Cardiac muscle cell (in vitro differentiated cells and primary cell): ENCODE data around the gene BLM. TPM values are rescaled to one million over a fixed set of nuclear protein-coding genes. Genes with fewer than 3 reads are reported as not detected.
A peak's percentile ranks its signal among the peaks of the same experiment; 100 is the strongest.

Experiments used
- DNase-seq, 2 donors: peaks; one replicate each; pipeline versions ENCODE4 v3.0.0 to v3.0.0-alpha.2; 2010 to 2017; ENCODE audit warnings: low read depth in 1 of 2, low spot score in 1 of 2
- H3K27ac ChIP-seq: fragments of 200-600 bp; sonication (generic); 2 replicates; pipeline ENCODE4 v1.5.1; 2016
- H3K27me3 ChIP-seq: fragments of 200-600 bp; sonication (generic); 2 replicates; pipeline ENCODE4 v1.6.0; 2016; ENCODE audit warnings: control low read depth
- H3K36me3 ChIP-seq: fragments of 200-600 bp; sonication (generic); 2 replicates; pipeline ENCODE4 v1.5.1; 2016; ENCODE audit warnings: control low read depth
- H3K4me1 ChIP-seq: fragments of 200-600 bp; sonication (generic); 2 replicates; pipeline ENCODE4 v1.8.1; 2017; ENCODE audit warnings: low read depth, mild to moderate bottlenecking, mixed run types
- H3K4me3 ChIP-seq: fragments of 200-600 bp; sonication (generic); 2 replicates; pipeline ENCODE4 v1.5.1; 2016; ENCODE audit warnings: mild to moderate bottlenecking
- H3K9me3 ChIP-seq: fragments of 200-600 bp; sonication (generic); 2 replicates; pipeline ENCODE4 v1.5.1; 2017; ENCODE audit warnings: low read depth, mild to moderate bottlenecking, control low read depth
- polyA plus RNA-seq: library from polyadenylated mRNA; unstranded; fragments of >200 nt; fragmentation: Nextera tagmentation; extraction: Ambion mirVana; gene quantifications from 2 replicates; pipeline ENCODE4 v1.2.1, GENCODE V29; 2016
- total RNA-seq: library from RNA; depleted of rRNA; stranded (reverse); fragments of >200 nt; gene quantifications from 2 replicates; pipeline ENCODE4 v1.2.3, GENCODE V29; 2016
- TF ChIP-seq, protein P1 (sequence below): IDR thresholded peaks from 2 replicates; pipeline ENCODE4 v1.5.1; 2012; ENCODE audit warnings: low read depth, mild to moderate bottlenecking, low read length

The BLM gene
- total and polyA plus RNA-seq, 2 experiments from 2014 or later, result 2.6 to 6.3 TPM

GRCh38 chr15:90838139-90838538 lies 121.0 kb downstream of the BLM start:
- no peak overlapping the region for H3K27ac ChIP-seq
- no peaks in the 10 kb centered on the region for H3K9me3 ChIP-seq
- DNase-seq, result no peak
- no peaks in the 10 kb centered on the region for H3K36me3 ChIP-seq
- no peaks in the 10 kb centered on the region for H3K4me1 ChIP-seq
- TF ChIP-seq, protein P1, sequence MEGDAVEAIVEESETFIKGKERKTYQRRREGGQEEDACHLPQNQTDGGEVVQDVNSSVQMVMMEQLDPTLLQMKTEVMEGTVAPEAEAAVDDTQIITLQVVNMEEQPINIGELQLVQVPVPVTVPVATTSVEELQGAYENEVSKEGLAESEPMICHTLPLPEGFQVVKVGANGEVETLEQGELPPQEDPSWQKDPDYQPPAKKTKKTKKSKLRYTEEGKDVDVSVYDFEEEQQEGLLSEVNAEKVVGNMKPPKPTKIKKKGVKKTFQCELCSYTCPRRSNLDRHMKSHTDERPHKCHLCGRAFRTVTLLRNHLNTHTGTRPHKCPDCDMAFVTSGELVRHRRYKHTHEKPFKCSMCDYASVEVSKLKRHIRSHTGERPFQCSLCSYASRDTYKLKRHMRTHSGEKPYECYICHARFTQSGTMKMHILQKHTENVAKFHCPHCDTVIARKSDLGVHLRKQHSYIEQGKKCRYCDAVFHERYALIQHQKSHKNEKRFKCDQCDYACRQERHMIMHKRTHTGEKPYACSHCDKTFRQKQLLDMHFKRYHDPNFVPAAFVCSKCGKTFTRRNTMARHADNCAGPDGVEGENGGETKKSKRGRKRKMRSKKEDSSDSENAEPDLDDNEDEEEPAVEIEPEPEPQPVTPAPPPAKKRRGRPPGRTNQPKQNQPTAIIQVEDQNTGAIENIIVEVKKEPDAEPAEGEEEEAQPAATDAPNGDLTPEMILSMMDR, result no peak
- no peaks in the 10 kb centered on the region for H3K27me3 ChIP-seq
- no peak overlapping the region for H3K4me3 ChIP-seq

- H3K4me1 ChIP-seq, result no peaks in the 10 kb centered on the region
- DNase-seq, result no peak
- H3K27me3 ChIP-seq, result no peaks in the 10 kb centered on the region
- H3K4me3 ChIP-seq, result no peak overlapping the region
- no peak overlapping the region for H3K27ac ChIP-seq
- no peaks in the 10 kb centered on the region for H3K9me3 ChIP-seq
- TF ChIP-seq, protein P1, result no peak
- no peaks in the 10 kb centered on the region for H3K36me3 ChIP-seq
These were observed 121.4 kb downstream of the BLM start for GRCh38 chr15:90838544-90838943.

- Histone ChIP-seq H3K4me1 (no peaks in the 10 kb centered on the region), H3K36me3 (no peaks in the 10 kb centered on the region), H3K27ac (no peak overlapping the region), H3K4me3 (no peak overlapping the region), H3K9me3 (no peaks in the 10 kb centered on the region), H3K27me3 (no peaks in the 10 kb centered on the region)
- DNase-seq, result peak in 1 of 2 donors; percentile 57
- TF ChIP-seq, protein P1, result no peak
These were observed 122.3 kb downstream of the BLM start for GRCh38 chr15:90839187-90840071.

DNA sequence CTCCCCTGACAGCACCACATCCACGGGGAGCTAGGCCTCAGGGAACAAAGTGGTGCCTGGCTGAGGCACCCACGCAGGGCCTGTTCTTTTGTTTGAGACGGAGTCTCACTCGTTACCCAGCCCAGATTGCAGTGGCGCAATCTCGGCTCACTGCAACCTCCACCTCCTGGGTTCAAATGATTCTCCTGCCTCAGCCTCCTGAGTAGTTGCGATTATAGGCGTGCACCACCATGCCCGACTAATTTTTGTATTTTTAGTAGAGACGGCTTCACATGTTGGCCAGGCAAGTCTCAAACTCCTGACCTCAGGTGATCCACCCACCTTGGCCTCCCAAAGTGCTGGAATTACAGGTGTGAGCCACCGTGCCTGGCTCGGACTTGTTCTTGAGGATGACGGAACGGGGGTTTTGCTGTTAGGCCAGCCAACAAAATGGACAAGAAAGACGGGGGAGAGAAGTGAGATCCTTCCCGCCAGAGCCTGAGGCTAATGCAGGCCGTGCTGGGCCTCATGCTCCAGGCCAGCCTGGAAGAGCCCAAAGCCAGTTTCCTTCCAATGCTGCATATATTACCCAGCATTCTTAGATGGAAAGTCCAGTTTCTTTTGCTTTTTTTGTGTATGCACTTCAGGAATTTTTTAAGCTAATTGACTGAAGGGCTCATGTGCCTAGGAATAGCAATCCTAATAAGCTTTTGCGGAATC lies 123.2 kb downstream of the BLM start:
- Histone ChIP-seq H3K27me3 (no peaks in the 10 kb centered on the region), H3K9me3 (no peaks in the 10 kb centered on the region), H3K4me3 (no peak overlapping the region), H3K4me1 (no peaks in the 10 kb centered on the region), H3K36me3 (no peaks in the 10 kb centered on the region), H3K27ac (no peak overlapping the region)
- no peak for DNase-seq
- TF ChIP-seq, protein P1, result no peak

DNA sequence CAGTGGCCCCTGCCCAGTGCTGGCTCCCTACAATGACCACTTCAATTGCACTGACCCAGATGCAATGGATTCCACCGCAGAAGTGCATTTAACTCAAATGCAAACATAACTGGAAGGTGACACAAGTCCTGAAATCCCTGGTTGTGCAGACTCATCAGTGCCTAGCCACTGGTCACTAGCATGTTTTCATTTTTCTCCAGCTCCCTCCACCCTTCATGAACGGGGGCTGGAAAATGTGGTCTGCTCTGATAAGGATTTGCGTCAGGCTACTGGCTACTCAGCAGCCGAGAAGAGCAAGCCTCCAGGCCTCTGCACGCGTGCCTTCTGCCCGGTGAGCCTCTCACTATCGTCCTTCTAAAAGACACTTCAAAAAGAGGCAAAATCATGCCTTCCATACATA lies 123.8 kb downstream of the BLM start:
- Histone ChIP-seq H3K27me3 (no peaks in the 10 kb centered on the region), H3K36me3 (no peaks in the 10 kb centered on the region), H3K9me3 (no peaks in the 10 kb centered on the region), H3K4me1 (no peaks in the 10 kb centered on the region), H3K27ac (no peak overlapping the region), H3K4me3 (no peak overlapping the region)
- TF ChIP-seq, protein P1, result no peak
- peak in 1 of 2 donors; percentile 81 for DNase-seq
